ENCODE data around the gene LRRK1.

- TF ChIP-seq, protein P1, sequence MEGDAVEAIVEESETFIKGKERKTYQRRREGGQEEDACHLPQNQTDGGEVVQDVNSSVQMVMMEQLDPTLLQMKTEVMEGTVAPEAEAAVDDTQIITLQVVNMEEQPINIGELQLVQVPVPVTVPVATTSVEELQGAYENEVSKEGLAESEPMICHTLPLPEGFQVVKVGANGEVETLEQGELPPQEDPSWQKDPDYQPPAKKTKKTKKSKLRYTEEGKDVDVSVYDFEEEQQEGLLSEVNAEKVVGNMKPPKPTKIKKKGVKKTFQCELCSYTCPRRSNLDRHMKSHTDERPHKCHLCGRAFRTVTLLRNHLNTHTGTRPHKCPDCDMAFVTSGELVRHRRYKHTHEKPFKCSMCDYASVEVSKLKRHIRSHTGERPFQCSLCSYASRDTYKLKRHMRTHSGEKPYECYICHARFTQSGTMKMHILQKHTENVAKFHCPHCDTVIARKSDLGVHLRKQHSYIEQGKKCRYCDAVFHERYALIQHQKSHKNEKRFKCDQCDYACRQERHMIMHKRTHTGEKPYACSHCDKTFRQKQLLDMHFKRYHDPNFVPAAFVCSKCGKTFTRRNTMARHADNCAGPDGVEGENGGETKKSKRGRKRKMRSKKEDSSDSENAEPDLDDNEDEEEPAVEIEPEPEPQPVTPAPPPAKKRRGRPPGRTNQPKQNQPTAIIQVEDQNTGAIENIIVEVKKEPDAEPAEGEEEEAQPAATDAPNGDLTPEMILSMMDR (IDR thresholded peaks at IDR 0.05): no peak
- TF ChIP-seq PBX3 (IDR thresholded peaks at IDR 0.05): no peak
- TF ChIP-seq EP300 (IDR thresholded peaks at IDR 0.05): no peak
- TF ChIP-seq, protein P2, sequence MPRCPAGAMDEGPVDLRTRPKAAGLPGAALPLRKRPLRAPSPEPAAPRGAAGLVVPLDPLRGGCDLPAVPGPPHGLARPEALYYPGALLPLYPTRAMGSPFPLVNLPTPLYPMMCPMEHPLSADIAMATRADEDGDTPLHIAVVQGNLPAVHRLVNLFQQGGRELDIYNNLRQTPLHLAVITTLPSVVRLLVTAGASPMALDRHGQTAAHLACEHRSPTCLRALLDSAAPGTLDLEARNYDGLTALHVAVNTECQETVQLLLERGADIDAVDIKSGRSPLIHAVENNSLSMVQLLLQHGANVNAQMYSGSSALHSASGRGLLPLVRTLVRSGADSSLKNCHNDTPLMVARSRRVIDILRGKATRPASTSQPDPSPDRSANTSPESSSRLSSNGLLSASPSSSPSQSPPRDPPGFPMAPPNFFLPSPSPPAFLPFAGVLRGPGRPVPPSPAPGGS (IDR thresholded peaks at IDR 0.05): no peak
- TF ChIP-seq MAZ (IDR thresholded peaks at IDR 0.05; ENCODE audit: borderline replicate concordance, low read depth, low read length): no peak
Measured at GRCh38 chr15:101081900-101082299, 162.7 kb downstream of the LRRK1 start.

All from A549 (cell line).